Spleen (tissue), 11 donors: ENCODE results near the gene TK1. TPM values are rescaled to one million over a fixed set of nuclear protein-coding genes. Genes with fewer than 3 reads are reported as not detected.
A peak's percentile ranks its signal among the peaks of the same experiment; 100 is the strongest.

ENCODE experiments used
- DNase-seq: peaks from one replicate; pipeline ENCODE4 v3.0.0-alpha.2; 2020
- H3K27ac ChIP-seq, 8 donors: fragments of 200-600 bp; sonication (generic) in 7 of 8; 1 replicate in 4 of 8; 2 replicates in 4 of 8; pipeline versions ENCODE4 v1.5.0 to v1.8.0; 2016 to 2021; ENCODE audit warnings: inconsistent platforms in 4 of 8, mild to moderate bottlenecking in 4 of 8, moderate library complexity in 1 of 8
- H3K27me3 ChIP-seq, 7 donors: fragments of 200-600 bp; sonication (generic) in 6 of 7; replicated peaks in 1 of 7; 1 replicate in 4 of 7; 2 replicates in 3 of 7; pipeline versions ENCODE4 v1.5.0 to v1.8.0; 2016 to 2021; ENCODE audit warnings: inconsistent platforms in 3 of 7, mild to moderate bottlenecking in 1 of 7
- H3K36me3 ChIP-seq, 6 donors: fragments of 200-600 bp; sonication (generic) in 5 of 6; 1 replicate in 4 of 6; 2 replicates in 2 of 6; pipeline versions ENCODE4 v1.5.0 to v1.8.0; 2016 to 2021; ENCODE audit warnings: inconsistent platforms in 2 of 6
- H3K4me1 ChIP-seq, 6 donors: fragments of 200-600 bp; sonication (generic) in 5 of 6; 1 replicate in 3 of 6; 2 replicates in 3 of 6; pipeline versions ENCODE4 v1.5.0 to v1.8.0; 2016 to 2021; ENCODE audit warnings: inconsistent platforms in 3 of 6
- H3K4me3 ChIP-seq, 8 donors: fragments of 200-600 bp; sonication (generic) in 7 of 8; 1 replicate in 4 of 8; 2 replicates in 4 of 8; pipeline versions ENCODE4 v1.5.0 to v1.8.0; 2016 to 2021; ENCODE audit warnings: inconsistent platforms in 4 of 8, mild to moderate bottlenecking in 4 of 8, moderate library complexity in 2 of 8
- H3K9me3 ChIP-seq, 8 donors: fragments of 200-600 bp; sonication (generic) in 7 of 8; 1 replicate in 4 of 8; 2 replicates in 4 of 8; pipeline versions ENCODE4 v1.5.0 to v1.8.0; 2016 to 2021; ENCODE audit warnings: inconsistent platforms in 4 of 8
- POLR2A ChIP-seq, 3 donors: fragments of 450-650 bp; IDR thresholded peaks; one replicate each; pipeline ENCODE4 v1.5.1; 2017; ENCODE audit warnings: antibody characterized with exemption in 3 of 3, mild to moderate bottlenecking in 1 of 3
- POLR2AphosphoS5 ChIP-seq, 3 donors: sonication (generic); formaldehyde crosslinking; IDR thresholded peaks; one replicate each; pipeline ENCODE4 v1.5.1; 2017; ENCODE audit warnings: antibody characterized with exemption in 3 of 3
- WGBS, 5 donors: extraction: QIAGEN DNeasy Blood & Tissue Kit in 3 of 5; methylation state at CpG; one replicate each; pipeline versions ENCODE4 v1.1.5 to v1.1.7; 2013 to 2018; 5-methylcytosine and 5-hydroxymethylcytosine counted together
- intact Hi-C: fragments of 100-400 bp; cut with DNase I; formaldehyde crosslinking; loops from one replicate; pipeline ENCODE4 v1.15.0; 2023; ENCODE audit warnings: low total_unique reads
- polyA plus RNA-seq, 3 donors: library from polyadenylated mRNA; stranded (reverse); fragments of 200-250 nt; gene quantifications; one replicate each; pipeline ENCODE4 v1.2.1, GENCODE V29; 2013
- total RNA-seq, 7 donors: library from RNA; depleted of rRNA in 3 of 7; stranded (reverse); fragments of >200 nt in 3 of 7; fragmentation: NEBNext Ultra II Directional in 4 of 7; extraction: Animal tissue kit (Norgen Biotek cat#: 25700) in 4 of 7; gene quantifications; one replicate each; pipeline versions ENCODE4 v1.1.0 to v1.2.1, GENCODE V29; 2016 to 2021
- TF ChIP-seq, protein P1 (sequence below), 11 experiments: fragments of 200-600 bp in 7 of 11; fragments of 450-650 bp in 4 of 11; sonication (generic) in 4 of 11; IDR thresholded peaks in 8 of 11; conservative IDR thresholded peaks in 3 of 11; 1 replicate in 7 of 11; 2 replicates in 4 of 11; pipeline versions ENCODE4 v1.4.0 to v1.8.0; 2016 to 2021; ENCODE audit warnings: antibody characterized with exemption in 11 of 11, inconsistent platforms in 4 of 11, mild to moderate bottlenecking in 1 of 11
- donor health status: healthy with polysubstance abuse.
- donor health status: DM: no; HTN: no; CAD: no; lungs with moderate emphysema.
- donor health status: DM: no; HTN: no; CAD: no.
- donor health status: Bipolar disorder and iron deficiency.
- donor health status: healthy.
- donor health status: DM: no; HTN: no; CAD: no.
- donor health status: DM: yes; HTN: yes; CAD: no.

Gene TK1
- total and polyA plus RNA-seq, 10 donors = 3.7 to 20.4 (median 10.7) TPM

DNA sequence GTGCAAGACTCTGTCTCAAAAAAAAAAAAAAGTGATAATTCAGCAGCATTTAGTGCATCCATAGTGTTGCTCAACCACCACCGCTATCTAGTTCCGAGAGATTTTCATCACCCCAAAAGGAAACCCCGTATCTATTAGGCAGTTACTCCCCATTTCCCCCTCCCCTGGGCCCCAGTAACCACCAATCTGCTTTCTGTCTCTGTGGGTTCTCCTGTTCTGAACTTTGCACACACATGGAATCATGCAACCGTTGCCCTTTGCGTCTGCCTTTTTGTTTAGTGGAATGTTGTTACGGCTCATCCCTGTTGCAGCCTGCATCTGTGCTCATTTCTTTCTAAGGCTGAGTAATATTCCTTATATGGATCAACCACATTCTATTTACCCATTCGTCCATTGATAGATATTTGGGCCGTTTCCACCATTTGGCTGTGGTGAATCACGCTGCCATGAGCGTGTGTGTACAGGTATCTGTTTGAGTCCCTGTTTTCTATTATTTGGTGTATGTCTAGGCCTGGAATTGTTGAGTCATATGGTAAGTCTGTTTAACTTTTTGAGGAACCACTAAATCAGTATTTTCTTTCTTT lies 27.2 kb downstream of the TK1 start:
- intact Hi-C loops = no loop called here
- Histone ChIP-seq H3K36me3 (no peaks in the 10 kb centered on the region), H3K4me3 (no peak overlapping the region), H3K9me3 (no peaks in the 10 kb centered on the region), H3K4me1 (peaks cover 0 to 56% (median 22%) of the 10 kb centered on the region in 6 donors), H3K27me3 (no peaks in the 10 kb centered on the region), H3K27ac (no peak overlapping the region)
- WGBS, 5 donors = 42 to 65% (median 55%) methylated on average over 10 of the region's 10 CpGs
- no peak for DNase-seq
- TF ChIP-seq POLR2A (IDR thresholded peaks at IDR 0.05) = no peak
- TF ChIP-seq, protein P1, sequence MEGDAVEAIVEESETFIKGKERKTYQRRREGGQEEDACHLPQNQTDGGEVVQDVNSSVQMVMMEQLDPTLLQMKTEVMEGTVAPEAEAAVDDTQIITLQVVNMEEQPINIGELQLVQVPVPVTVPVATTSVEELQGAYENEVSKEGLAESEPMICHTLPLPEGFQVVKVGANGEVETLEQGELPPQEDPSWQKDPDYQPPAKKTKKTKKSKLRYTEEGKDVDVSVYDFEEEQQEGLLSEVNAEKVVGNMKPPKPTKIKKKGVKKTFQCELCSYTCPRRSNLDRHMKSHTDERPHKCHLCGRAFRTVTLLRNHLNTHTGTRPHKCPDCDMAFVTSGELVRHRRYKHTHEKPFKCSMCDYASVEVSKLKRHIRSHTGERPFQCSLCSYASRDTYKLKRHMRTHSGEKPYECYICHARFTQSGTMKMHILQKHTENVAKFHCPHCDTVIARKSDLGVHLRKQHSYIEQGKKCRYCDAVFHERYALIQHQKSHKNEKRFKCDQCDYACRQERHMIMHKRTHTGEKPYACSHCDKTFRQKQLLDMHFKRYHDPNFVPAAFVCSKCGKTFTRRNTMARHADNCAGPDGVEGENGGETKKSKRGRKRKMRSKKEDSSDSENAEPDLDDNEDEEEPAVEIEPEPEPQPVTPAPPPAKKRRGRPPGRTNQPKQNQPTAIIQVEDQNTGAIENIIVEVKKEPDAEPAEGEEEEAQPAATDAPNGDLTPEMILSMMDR (IDR thresholded peaks at IDR 0.05 in 8 of 11, conservative IDR thresholded peaks at IDR 0.05 in 3 of 11) = no peak
- TF ChIP-seq POLR2AphosphoS5 (IDR thresholded peaks at IDR 0.05) = no peak

DNA sequence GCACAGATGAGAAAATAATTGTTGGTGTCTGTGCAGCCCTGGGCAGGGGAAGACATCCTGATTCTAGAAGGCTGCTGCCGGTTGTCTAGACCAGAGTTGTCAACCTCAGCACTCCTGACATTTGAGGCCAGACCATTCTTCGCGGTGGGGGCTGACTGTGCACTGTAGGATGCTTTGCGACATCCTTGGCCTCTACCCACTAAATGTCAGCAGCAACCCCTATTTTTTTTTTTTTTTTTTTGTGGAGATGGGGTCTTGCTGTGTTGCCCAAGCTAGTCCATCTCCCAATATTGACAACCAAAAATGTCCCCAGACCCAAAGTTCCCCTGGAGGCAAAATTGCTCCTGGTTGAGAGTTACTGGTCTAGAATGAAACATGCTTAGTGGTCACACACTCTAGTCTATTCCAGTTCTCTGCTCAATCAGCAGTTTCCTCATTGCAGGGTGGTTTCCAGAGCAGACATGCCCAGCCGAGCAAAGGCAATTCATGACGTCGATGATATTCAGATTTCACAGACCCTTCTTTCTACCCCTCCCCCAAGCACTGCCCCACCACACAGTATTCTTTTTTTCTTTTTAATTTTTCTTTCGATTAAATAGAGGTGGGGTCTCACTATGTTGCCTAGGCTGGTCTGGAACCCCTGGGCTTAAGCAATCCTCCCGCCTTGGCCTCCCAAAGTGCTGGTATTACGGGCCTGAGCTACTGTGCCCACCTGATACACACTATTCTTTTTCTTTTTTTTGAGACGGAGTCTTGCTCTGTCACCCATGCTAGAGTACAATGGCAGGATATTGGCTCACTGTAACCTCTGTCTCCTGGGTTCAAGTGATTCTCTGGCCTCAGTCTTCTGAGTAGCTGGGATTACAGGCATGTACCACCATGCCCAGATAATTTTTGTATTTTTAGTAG lies 31.7 kb downstream of the TK1 start:
- H3K4me1 ChIP-seq = peaks cover 0 to 80% (median 46%) of the 10 kb centered on the region in 6 donors
- peak overlapping the region in 7 of 8 donors; percentile 57 to 84 (median 67) for H3K27ac ChIP-seq
- intact Hi-C loops = no loop called here
- no peaks in the 10 kb centered on the region for H3K9me3 ChIP-seq
- no peak for DNase-seq
- TF ChIP-seq, protein P1 (IDR thresholded peaks at IDR 0.05 in 8 of 11, conservative IDR thresholded peaks at IDR 0.05 in 3 of 11) = no peak
- TF ChIP-seq POLR2A (IDR thresholded peaks at IDR 0.05) (no peak), POLR2AphosphoS5 (IDR thresholded peaks at IDR 0.05) (peak in 1 of 3 donors; percentile 43)
- WGBS, 5 donors = 48 to 57% (median 52%) methylated on average over 11 of the region's 11 CpGs
- no peaks in the 10 kb centered on the region for H3K27me3 ChIP-seq
- no peak overlapping the region for H3K4me3 ChIP-seq
- no peaks in the 10 kb centered on the region for H3K36me3 ChIP-seq

DNA sequence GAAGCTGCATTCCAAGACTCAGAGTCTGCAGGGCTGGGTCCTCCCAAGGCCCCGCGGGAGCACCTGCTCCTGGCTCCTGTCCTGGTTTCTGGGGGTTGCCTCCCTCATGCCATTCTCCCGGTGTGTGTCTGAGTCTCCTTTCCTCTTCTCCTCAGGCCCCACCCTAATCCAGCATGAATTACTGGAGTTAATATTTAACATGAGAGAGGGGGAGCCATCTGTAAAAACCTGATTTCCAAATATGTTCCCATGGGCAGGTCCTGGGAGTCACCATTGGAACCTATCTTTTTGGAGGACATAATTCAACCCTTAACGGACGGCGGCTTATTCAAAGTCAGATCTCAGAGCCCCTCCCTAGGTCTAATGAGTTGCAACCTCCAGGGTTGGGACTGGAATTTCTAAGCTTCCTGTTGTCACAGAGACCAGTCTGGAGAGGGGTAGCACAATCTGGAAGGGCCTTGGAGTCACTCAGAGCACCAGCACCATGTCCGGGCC lies 35.3 kb downstream of the TK1 start:
- H3K36me3 ChIP-seq = no peaks in the 10 kb centered on the region
- no peaks in the 10 kb centered on the region for H3K9me3 ChIP-seq
- no peak overlapping the region for H3K4me3 ChIP-seq
- H3K4me1 ChIP-seq = peaks cover 5 to 89% (median 58%) of the 10 kb centered on the region in 6 donors
- intact Hi-C loops = no loop called here
- peak overlapping the region in 1 of 8 donors; percentile 10 for H3K27ac ChIP-seq
- no peak for TF ChIP-seq POLR2A (IDR thresholded peaks at IDR 0.05)
- no peak for TF ChIP-seq POLR2AphosphoS5 (IDR thresholded peaks at IDR 0.05)
- TF ChIP-seq, protein P1 (IDR thresholded peaks at IDR 0.05 in 8 of 11, conservative IDR thresholded peaks at IDR 0.05 in 3 of 11) = no peak
- H3K27me3 ChIP-seq = no peaks in the 10 kb centered on the region
- WGBS, 5 donors = 58 to 73% (median 64%) methylated on average over 7 of the region's 7 CpGs
- DNase-seq = no peak
